Spleen (tissue), 7 donors: ENCODE measurements around the gene UBAP1.

Experiments used
- POLR2A ChIP-seq, 3 donors: fragments of 450-650 bp; IDR thresholded peaks; one replicate each; pipeline ENCODE4 v1.5.1; 2017; ENCODE audit warnings: antibody characterized with exemption in 3 of 3, mild to moderate bottlenecking in 1 of 3
- POLR2AphosphoS5 ChIP-seq, 3 donors: sonication (generic); formaldehyde crosslinking; IDR thresholded peaks; one replicate each; pipeline ENCODE4 v1.5.1; 2017; ENCODE audit warnings: antibody characterized with exemption in 3 of 3
- TF ChIP-seq, protein P1 (sequence below), 11 experiments: fragments of 200-600 bp in 7 of 11; fragments of 450-650 bp in 4 of 11; sonication (generic) in 4 of 11; IDR thresholded peaks in 8 of 11; conservative IDR thresholded peaks in 3 of 11; 1 replicate in 7 of 11; 2 replicates in 4 of 11; pipeline versions ENCODE4 v1.4.0 to v1.8.0; 2016 to 2021; ENCODE audit warnings: antibody characterized with exemption in 11 of 11, inconsistent platforms in 4 of 11, mild to moderate bottlenecking in 1 of 11
- donor health status: DM: no; HTN: no; CAD: no; lungs with moderate emphysema.
- donor health status: DM: no; HTN: no; CAD: no.
- donor health status: DM: no; HTN: no; CAD: no.

GRCh38 chr9:34254966-34255825, 76.4 kb downstream of the UBAP1 start:
- TF ChIP-seq, protein P1, sequence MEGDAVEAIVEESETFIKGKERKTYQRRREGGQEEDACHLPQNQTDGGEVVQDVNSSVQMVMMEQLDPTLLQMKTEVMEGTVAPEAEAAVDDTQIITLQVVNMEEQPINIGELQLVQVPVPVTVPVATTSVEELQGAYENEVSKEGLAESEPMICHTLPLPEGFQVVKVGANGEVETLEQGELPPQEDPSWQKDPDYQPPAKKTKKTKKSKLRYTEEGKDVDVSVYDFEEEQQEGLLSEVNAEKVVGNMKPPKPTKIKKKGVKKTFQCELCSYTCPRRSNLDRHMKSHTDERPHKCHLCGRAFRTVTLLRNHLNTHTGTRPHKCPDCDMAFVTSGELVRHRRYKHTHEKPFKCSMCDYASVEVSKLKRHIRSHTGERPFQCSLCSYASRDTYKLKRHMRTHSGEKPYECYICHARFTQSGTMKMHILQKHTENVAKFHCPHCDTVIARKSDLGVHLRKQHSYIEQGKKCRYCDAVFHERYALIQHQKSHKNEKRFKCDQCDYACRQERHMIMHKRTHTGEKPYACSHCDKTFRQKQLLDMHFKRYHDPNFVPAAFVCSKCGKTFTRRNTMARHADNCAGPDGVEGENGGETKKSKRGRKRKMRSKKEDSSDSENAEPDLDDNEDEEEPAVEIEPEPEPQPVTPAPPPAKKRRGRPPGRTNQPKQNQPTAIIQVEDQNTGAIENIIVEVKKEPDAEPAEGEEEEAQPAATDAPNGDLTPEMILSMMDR (IDR thresholded peaks at IDR 0.05 in 8 of 11, conservative IDR thresholded peaks at IDR 0.05 in 3 of 11): no peak
- TF ChIP-seq POLR2A (IDR thresholded peaks at IDR 0.05) (no peak), POLR2AphosphoS5 (IDR thresholded peaks at IDR 0.05) (peak in 1 of 3 donors; percentile 27)
